Anterior cingulate cortex (tissue), 58 donors: ENCODE data around the gene SOD2.
"Not testable (repeated sequence)": the region's sequence is repeated elsewhere in the genome, so short reads cannot be mapped to it uniquely, and the experiment has no call there.

Source experiments
- DNase-seq, 58 donors: peaks; one replicate each; lab custom pipeline; 2025; lab: John Stamatoyannopoulos, UW

Gene SOD2

GRCh38 chr6:159716247-159717096, 23.4 kb upstream of the SOD2 start:
- peak in 16 of 58 donors; percentile 4 to 58 (median 26) for DNase-seq

GRCh38 chr6:159715605-159716004, 22.6 kb upstream of the SOD2 start:
- DNase-seq = no peak

- no peak for DNase-seq
These were observed 22.1 kb upstream of the SOD2 start for GRCh38 chr6:159715166-159715565.

- DNase-seq = no peak
These were observed 21.4 kb upstream of the SOD2 start for GRCh38 chr6:159714404-159714803.

GRCh38 chr6:159713984-159714383, 20.9 kb upstream of the SOD2 start:
- no peak for DNase-seq

GRCh38 chr6:159712389-159712788, 19.3 kb upstream of the SOD2 start:
- not testable (repeated sequence) for DNase-seq

- DNase-seq = not testable (repeated sequence)
These were observed 17.6 kb upstream of the SOD2 start for GRCh38 chr6:159710603-159711002.

- DNase-seq = no peak
These were observed 8.5 kb upstream of the SOD2 start for GRCh38 chr6:159701413-159701999.

- no peak for DNase-seq
These were observed 7.9 kb upstream of the SOD2 start for GRCh38 chr6:159700970-159701369.

GRCh38 chr6:159695984-159696383, 2.9 kb upstream of the SOD2 start:
- no peak for DNase-seq

GRCh38 chr6:159693894-159694545, 979 bp upstream of the SOD2 start:
- peak in 2 of 58 donors; percentile 15 to 17 for DNase-seq

GRCh38 chr6:159692303-159693127, 526 bp downstream of the SOD2 start:
- peak in 45 of 58 donors; percentile 2 to 74 (median 46) for DNase-seq

GRCh38 chr6:159691963-159692287, 1.1 kb downstream of the SOD2 start:
- DNase-seq = peak in 1 of 58 donors; percentile 30

GRCh38 chr6:159691133-159691962, 1.7 kb downstream of the SOD2 start:
- peak in 1 of 58 donors; percentile 49 for DNase-seq

- DNase-seq = not testable (repeated sequence)
These were observed 2.9 kb downstream of the SOD2 start for GRCh38 chr6:159690135-159690534.

GRCh38 chr6:159689001-159689400, 4.0 kb downstream of the SOD2 start:
- no peak for DNase-seq

GRCh38 chr6:159688266-159688905, 4.7 kb downstream of the SOD2 start:
- DNase-seq = no peak

GRCh38 chr6:159687341-159687740, 5.7 kb downstream of the SOD2 start:
- DNase-seq = no peak

GRCh38 chr6:159686703-159687102, 6.3 kb downstream of the SOD2 start:
- no peak for DNase-seq
